ENCODE measurements around the gene TDRD1. TPM values are rescaled to one million over a fixed set of nuclear protein-coding genes. Genes with fewer than 3 reads are reported as not detected.

Gene TDRD1
- total and polyA plus RNA-seq, 9 of the 15 experiments (the other 6 are each of a cell fraction or from before 2014, with no cell fraction given) = not detected

DNA sequence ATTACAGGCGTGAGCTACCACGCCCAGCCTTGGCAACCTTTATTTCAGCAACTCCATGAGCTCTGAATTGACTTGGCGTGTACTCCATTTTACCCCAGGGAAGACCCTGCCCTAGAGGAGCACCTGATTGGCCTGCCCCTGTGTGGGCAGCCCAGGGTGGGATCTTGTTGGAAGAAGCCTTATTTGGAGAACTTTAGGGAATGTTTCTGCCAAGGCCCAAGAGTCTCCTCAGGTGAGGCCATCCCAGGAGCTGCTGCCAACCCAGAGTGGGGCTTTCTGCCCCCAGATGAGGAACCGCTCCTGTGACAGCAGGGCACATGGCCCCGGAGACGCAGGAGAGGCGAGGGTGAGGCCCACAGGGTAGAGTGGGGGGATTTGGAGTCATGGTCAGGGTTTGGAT lies 101.9 kb downstream of the TDRD1 start:
- no TSS peak for BruUV-seq (replicated peaks)
- CTCF ChIA-PET (ENCODE audit: low intra/inter-chr PET ratio) = no interaction called here

More for the DNA sequence above, 101.9 kb downstream of the TDRD1 start:
- no peak for ATAC-seq
- H3K9me3 ChIP-seq (replicated peaks; ENCODE audit: control insufficient read depth, insufficient read depth, low read depth, low read length) = no peaks in the 10 kb centered on the region
- intact Hi-C loops (cut with micrococcal nuclease) (no loop called here), in situ Hi-C loops (cut with MboI) (no loop called here)
- peaks cover 0 to 3% of the 10 kb centered on the region in 2 experiments; a peak in 2 of 5 replicates for H3K4me1 ChIP-seq (replicated peaks in 1 of 2; ENCODE audit: control insufficient read depth in 2 of 2, insufficient read depth in 2 of 2, low read length in 2 of 2)
- no peak overlapping the region for H3K9ac ChIP-seq (ENCODE audit: insufficient read depth in 1 of 2, low read depth in 2 of 2, low read length in 2 of 2)
- no peaks in the 10 kb centered on the region for H3K36me3 ChIP-seq (ENCODE audit: control insufficient read depth, insufficient read depth, low read length)
- no peaks in the 10 kb centered on the region for H4K20me1 ChIP-seq (replicated peaks; ENCODE audit: control insufficient read depth, insufficient read depth, low read length)
- DNase-seq (ENCODE audit: extremely low read depth in 1 of 4, low spot score in 3 of 4) = no peak
- POLR2A ChIA-PET = no interaction called here
- no peak overlapping the region for H3K27ac ChIP-seq (ENCODE audit: extremely low read depth, low read depth, low read length)
- H3K79me2 ChIP-seq (ENCODE audit: control insufficient read depth, insufficient read depth, low read length) = no peaks in the 10 kb centered on the region
- no peak overlapping the region for H3K4me2 ChIP-seq (ENCODE audit: insufficient read depth, low read length)
- peaks cover 0 to 32% of the 10 kb centered on the region in 2 experiments; a peak in 2 of 5 replicates for H3K27me3 ChIP-seq (ENCODE audit: control insufficient read depth in 2 of 2, insufficient read depth in 2 of 2, low read length in 2 of 2)
- no peak overlapping the region for H3K4me3 ChIP-seq
- WGBS (ENCODE audit: insufficient coverage, low coverage, missing lambda C conversion rate) = 0% methylated on average over 6 of the region's 7 CpGs
- FAIRE-seq = no peak
- no peak for TF ChIP-seq TOE1 (IDR thresholded peaks at IDR 0.05; ENCODE audit: borderline replicate concordance)
- TF ChIP-seq TOE1 (CRISPR knock-in tag; IDR thresholded peaks at IDR 0.05; ENCODE audit: borderline replicate concordance, low read depth) = no peak
- no peak for TF ChIP-seq ZNF23 (CRISPR knock-in tag; IDR thresholded peaks at IDR 0.05)
- TF ChIP-seq SOX6 (IDR thresholded peaks at IDR 0.05) = no peak
- no peak for TF ChIP-seq ZNF507 (tag; conservative IDR thresholded peaks at IDR 0.05)
- TF ChIP-seq TARDBP (IDR thresholded peaks at IDR 0.05) = no peak
- no peak for TF ChIP-seq RB1 (IDR thresholded peaks at IDR 0.05; ENCODE audit: low read depth)
- no peak for TF ChIP-seq ZBTB12 (CRISPR knock-in tag; IDR thresholded peaks at IDR 0.05)
- TF ChIP-seq ZNF830 (CRISPR knock-in tag; IDR thresholded peaks at IDR 0.05) = no peak
- no peak for TF ChIP-seq PML (IDR thresholded peaks at IDR 0.05; ENCODE audit: low read length)
- TF ChIP-seq JUN (IDR thresholded peaks at IDR 0.05; ENCODE audit: borderline replicate concordance, low read depth, low read length) = no peak
- no peak for TF ChIP-seq JUN (CRISPR knock-in tag; IDR thresholded peaks at IDR 0.05; ENCODE audit: borderline replicate concordance)
- no peak for TF ChIP-seq COPS2 (conservative IDR thresholded peaks at IDR 0.05)
- no peak for TF ChIP-seq CBX5 (IDR thresholded peaks at IDR 0.05; ENCODE audit: borderline replicate concordance, low read depth)
- TF ChIP-seq KDM2B (CRISPR knock-in tag; IDR thresholded peaks at IDR 0.05) = no peak
- no peak for TF ChIP-seq NUFIP1 (IDR thresholded peaks at IDR 0.05; ENCODE audit: partially characterized antibody)
- TF ChIP-seq TCF7 (IDR thresholded peaks at IDR 0.05; ENCODE audit: borderline replicate concordance) = no peak
- no peak overlapping the region for H2AFZ ChIP-seq (ENCODE audit: low read depth, low read length)
- no peaks in the 10 kb centered on the region for H3K9me1 ChIP-seq (ENCODE audit: control insufficient read depth, insufficient read depth, low read length)
